Left ventricle myocardium inferior (tissue), 1 donor: ENCODE data around the gene SH3D21. TPM values are rescaled to one million over a fixed set of nuclear protein-coding genes. Genes with fewer than 3 reads are reported as not detected.

ENCODE experiments used
- DNase-seq: peaks from one replicate; pipeline ENCODE4 v3.0.0-alpha.2; 2020
- H3K27ac ChIP-seq: fragments of 200-600 bp; replicated peaks from 2 replicates; pipeline ENCODE4 v1.8.0; 2021
- H3K27me3 ChIP-seq: fragments of 200-600 bp; 2 replicates; pipeline ENCODE4 v1.8.0; 2021; ENCODE audit warnings: low read depth
- H3K36me3 ChIP-seq: fragments of 200-600 bp; 2 replicates; pipeline ENCODE4 v1.8.0; 2021
- H3K4me1 ChIP-seq: fragments of 200-600 bp; 2 replicates; pipeline ENCODE4 v1.8.0; 2021
- H3K4me3 ChIP-seq: fragments of 200-600 bp; 2 replicates; pipeline ENCODE4 v1.8.0; 2021; ENCODE audit warnings: mild to moderate bottlenecking, moderate library complexity
- H3K9me3 ChIP-seq: fragments of 200-600 bp; replicated peaks from 2 replicates; pipeline ENCODE4 v1.8.0; 2021
- CTCF ChIP-seq: fragments of 200-600 bp; IDR thresholded peaks from 2 replicates; pipeline ENCODE4 v1.8.0; 2021; ENCODE audit warnings: antibody characterized with exemption, mild to moderate bottlenecking, borderline replicate concordance
- intact Hi-C: fragments of 100-400 bp; cut with micrococcal nuclease; formaldehyde crosslinking; loops from one replicate; pipeline ENCODE4 v1.11.0; 2022
- total RNA-seq: library from RNA; stranded (reverse); fragmentation: NEBNext Ultra II Directional; extraction: Animal tissue kit (Norgen Biotek cat#: 25700); gene quantifications from one replicate; pipeline ENCODE4 v1.2.1, GENCODE V29; 2021
- donor health status: DM: no; HTN: yes; CAD: no; lungs with severe emphysema.

Gene SH3D21
- total RNA-seq, 1 donor from 2014 or later, result 1.9 TPM

GRCh38 chr1:36320767-36321118, 14.6 kb downstream of the SH3D21 start:
- Histone ChIP-seq H3K4me3 (peak overlapping the region; percentile 83), H3K36me3 (no peaks in the 10 kb centered on the region), H3K9me3 (no peaks in the 10 kb centered on the region), H3K27ac (peak overlapping the region; percentile 95), H3K27me3 (no peaks in the 10 kb centered on the region), H3K4me1 (peaks cover 46% of the 10 kb centered on the region)
- intact Hi-C loops, result no loop called here
- DNase-seq, result no peak
- TF ChIP-seq CTCF, result no peak

- Histone ChIP-seq H3K36me3 (no peaks in the 10 kb centered on the region), H3K27ac (peak overlapping the region; percentile 95), H3K4me3 (peak overlapping the region; percentile 83), H3K4me1 (peaks cover 46% of the 10 kb centered on the region), H3K9me3 (no peaks in the 10 kb centered on the region), H3K27me3 (no peaks in the 10 kb centered on the region)
- no peak for TF ChIP-seq CTCF
- peak; percentile 86 for DNase-seq
- intact Hi-C loops, result no loop called here
These were observed 15.2 kb downstream of the SH3D21 start for GRCh38 chr1:36321119-36321951.

- intact Hi-C loops, result no loop called here
- H3K36me3 ChIP-seq, result no peaks in the 10 kb centered on the region
- no peak for DNase-seq
- H3K4me3 ChIP-seq, result peak overlapping the region; percentile 83
- H3K4me1 ChIP-seq, result peaks cover 46% of the 10 kb centered on the region
- no peaks in the 10 kb centered on the region for H3K9me3 ChIP-seq
- peak overlapping the region; percentile 95 for H3K27ac ChIP-seq
- no peak for TF ChIP-seq CTCF
- H3K27me3 ChIP-seq, result no peaks in the 10 kb centered on the region
These were observed 16.0 kb downstream of the SH3D21 start for GRCh38 chr1:36322041-36322785.

GRCh38 chr1:36322786-36323635, 16.8 kb downstream of the SH3D21 start:
- no peaks in the 10 kb centered on the region for H3K9me3 ChIP-seq
- H3K4me1 ChIP-seq, result peaks cover 46% of the 10 kb centered on the region
- no peaks in the 10 kb centered on the region for H3K36me3 ChIP-seq
- peak; percentile 53 for DNase-seq
- TF ChIP-seq CTCF, result no peak
- peak overlapping the region; percentile 95 for H3K27ac ChIP-seq
- intact Hi-C loops, result no loop called here
- peak overlapping the region; percentile 83 for H3K4me3 ChIP-seq
- H3K27me3 ChIP-seq, result no peaks in the 10 kb centered on the region
